Activated T-cell treated with anti-CD3 and anti-CD28 coated beads, Interleukin-2, amount 50 U/mL, for 1 hour (primary cell): ENCODE measurements around the gene CEP57.
A peak's percentile ranks its signal among the peaks of the same experiment; 100 is the strongest.

Experiments
- DNase-seq: peaks from one replicate; pipeline ENCODE4 v3.0.0-alpha.2; 2020

The CEP57 gene

DNA sequence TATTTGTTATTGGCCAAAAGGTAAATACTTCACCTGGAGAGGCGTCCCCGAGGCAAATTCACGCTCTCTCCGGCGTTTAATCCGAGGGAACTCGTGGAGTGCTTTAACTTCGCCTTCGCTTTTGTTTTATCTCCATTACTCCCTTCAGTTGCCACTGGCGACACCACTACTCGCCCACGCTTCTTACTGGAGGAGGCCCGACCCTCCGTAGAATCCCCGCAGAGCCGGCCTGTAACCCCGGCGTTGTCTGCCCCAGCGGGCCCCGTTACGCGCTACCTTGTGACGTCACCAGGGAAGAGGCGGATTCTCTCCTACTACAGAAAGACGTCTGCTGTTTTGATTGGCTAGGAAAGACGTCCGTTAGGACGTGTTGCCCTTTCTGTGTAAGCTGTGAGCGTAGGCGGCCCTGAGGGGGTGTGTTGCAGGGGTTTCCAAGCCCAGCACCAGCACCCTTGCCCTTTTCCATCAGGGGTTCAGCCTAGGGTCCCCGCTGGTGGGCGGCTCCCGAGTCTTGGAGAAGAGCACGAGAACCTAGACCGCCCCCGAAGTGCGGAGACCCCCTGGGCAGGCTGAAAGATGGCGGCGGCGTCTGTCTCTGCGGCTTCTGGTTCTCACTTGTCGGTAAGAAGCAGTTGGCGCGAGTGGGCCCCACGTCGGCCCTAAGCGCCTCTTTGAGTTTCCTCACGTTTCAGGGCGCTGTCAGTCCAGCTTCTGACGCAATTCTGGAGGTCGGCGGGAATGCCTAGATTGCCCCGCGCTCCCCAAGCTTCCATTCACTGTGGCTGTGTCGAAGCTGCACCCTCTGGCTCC, at the start of gene CEP57:
Gene CEP57, plus strand, starts transcription at position 376 of the 810 bp plus-strand sequence. Its CDS starts 201 bp downstream, at position 577.
- DNase-seq = peak; percentile 91

DNA sequence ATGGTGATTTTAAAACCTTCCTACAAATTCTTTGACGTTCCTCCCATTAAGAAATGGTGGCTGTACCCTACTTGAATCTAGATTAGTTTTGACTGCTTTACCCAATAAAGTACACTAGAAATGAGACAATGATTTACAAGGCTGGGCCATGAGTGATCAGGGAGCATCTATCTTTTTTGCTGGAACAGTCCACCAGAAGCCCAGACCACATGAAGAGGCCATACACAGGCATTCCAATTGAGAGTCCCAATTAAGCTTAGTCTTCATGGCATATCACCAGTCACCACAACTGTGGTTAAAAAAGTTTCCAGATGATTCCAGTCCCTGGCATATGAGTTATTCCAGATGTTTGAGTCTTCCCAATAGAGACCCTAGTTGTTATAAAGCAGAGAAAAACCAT, 40.2 kb upstream of the CEP57 start:
- no peak for DNase-seq

DNA sequence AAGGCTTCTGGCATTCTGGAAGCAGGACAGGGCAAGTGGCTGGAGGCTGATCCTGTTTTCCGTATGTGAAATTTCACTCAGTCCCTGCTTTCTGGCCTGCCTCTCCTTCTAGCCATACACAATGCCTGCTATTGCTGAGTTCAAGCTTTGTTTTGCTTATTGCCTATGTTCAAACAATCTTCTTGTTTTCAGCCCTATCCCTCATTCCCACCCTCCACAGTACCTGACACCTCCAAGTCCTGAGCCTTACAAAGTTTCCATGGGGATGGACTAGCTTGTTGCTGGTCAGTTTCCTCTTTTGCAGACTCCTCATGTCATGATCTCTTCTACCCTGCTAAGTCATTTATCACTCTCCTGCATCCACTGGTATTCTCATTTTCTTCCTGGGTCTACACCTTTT, 38.8 kb upstream of the CEP57 start:
- no peak for DNase-seq

DNA sequence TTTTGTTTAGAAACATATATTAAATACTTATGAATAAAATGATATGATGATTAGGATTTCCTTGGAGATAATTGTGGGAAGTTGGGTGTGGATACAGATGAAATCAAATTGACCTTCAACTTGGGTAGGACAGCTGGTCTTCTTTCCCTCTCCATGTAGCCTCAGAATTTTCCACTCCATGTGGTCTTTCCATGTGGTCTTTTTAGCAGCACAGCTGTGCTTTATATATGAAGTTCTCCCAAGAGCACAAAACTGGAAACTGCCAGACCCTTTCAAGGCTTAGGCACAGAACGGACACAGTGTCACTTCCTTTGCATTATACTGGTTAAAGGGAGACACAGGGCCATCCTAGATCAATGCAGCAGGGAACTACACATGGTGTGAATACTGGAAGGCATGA, 29.4 kb upstream of the CEP57 start:
- no peak for DNase-seq

DNA sequence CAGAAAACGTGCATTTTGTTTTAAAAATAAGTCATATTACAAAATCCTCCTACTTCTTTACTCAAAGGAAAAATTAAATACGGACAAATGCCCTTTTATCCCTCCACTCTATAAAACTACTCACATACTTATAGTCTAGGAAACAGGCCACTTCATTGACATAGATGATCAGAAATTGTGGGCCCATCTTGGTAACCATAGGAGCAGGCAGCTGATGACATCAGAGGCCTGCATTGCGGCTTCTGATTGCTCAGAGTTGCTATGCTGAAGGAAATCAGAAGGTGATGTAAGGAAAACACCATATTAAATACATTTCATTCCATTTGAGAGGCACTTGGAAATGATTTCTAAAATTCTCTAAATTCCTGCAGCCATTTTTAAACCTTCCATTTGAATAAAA, 27.8 kb upstream of the CEP57 start:
- DNase-seq = no peak

DNA sequence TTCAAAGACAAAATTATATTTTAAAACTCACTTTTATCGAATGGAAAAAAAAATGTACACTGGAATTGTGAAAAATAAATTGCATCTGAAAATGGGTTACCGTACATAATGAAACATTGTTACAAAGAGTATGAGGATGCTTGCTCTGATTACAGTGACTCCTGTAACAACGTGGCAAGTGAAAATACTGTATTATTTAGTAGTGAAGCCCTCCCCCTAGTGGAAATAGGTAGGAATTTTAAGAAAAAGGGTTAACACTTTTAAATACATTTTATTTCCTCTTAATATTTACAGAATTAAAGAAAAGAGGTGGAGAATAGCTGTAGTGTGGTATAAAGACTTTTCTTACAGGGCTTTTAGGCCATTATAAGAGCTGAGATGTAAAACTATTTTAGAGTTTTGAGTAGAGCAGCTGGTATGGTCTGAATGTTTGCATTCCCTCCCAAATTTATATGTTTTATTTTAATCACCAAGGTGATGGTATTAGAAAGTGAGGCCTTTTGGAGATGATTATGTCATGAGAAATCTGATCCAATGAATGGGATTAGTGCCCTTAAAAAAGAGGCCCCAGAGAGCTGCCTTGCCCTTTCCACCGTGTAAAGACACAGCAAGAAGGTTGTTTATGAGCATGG, 25.9 kb upstream of the CEP57 start:
- no peak for DNase-seq

DNA sequence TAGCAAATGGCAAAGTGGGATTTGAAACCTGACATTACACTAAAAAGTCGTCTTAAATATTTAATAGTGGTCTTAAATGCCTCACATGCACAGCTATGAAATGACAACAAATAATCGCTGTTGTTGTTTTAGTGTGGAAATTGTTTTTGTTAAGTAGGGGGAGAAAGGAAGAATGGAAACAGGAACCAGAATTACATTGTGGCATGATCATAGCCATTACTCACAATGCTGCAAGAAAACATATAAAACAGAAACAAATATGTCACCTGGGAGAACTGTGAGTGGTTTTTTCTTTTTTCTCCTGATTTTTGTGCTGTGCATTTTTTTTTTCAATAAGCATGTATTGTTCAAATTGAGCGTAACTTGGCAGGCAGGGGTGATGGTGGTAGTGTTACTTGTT, 23.6 kb upstream of the CEP57 start:
- no peak for DNase-seq

DNA sequence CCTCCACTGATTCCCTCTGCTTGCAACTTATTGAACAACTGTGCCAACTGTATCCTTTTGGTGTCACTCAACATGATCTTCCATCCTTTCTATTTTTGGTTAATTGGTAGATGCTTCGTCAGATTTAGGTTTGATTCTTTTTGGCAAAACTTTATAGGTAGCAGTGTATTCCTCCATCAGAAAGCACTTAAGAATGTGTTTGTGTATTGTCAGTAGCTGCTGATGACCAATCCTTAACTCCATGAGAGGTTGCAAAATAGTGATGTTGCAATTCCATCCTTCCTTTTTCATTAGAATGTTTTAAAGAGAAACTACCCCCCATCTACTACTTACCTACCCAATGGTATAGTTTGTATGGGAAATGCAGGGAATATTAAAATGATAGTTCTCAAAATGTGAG, 22.8 kb upstream of the CEP57 start:
- DNase-seq = no peak

DNA sequence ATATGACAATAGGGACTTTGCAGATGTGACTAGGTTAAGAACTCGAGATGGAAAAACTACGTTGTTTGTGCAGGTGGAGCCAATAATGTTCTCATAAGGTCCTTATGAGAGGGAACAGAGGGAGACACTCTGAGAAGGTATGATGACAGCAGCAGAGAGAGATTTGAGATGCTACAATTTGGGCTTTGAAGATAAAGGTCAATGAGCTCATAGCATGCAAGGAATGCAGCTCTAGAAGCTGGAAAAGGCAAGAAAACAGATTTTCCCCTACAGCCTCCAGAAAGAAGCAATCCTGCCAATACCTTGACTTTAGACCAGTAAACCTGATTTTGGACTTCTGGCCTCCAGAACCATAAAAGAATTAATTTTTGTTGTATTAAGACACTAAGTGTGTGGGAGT, 21.8 kb upstream of the CEP57 start:
- no peak for DNase-seq

DNA sequence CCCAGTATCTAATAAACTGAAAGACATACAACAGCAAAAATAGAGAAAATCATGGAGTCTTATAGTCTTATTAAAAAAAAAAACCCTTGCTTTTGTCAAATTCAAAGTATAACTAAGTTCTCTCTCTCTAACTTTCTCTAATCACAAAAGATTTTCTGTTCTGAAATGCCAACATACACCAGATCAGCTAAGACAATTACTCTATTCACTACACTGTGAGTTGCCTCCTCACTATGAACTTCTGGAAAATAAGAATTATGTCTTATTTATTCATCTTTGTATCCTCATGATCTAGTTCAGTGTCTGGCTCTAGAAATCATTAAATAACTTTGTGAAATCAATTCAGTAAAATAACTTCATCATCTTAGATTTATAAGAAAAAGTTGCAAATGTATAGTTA, 13.4 kb upstream of the CEP57 start:
- no peak for DNase-seq

DNA sequence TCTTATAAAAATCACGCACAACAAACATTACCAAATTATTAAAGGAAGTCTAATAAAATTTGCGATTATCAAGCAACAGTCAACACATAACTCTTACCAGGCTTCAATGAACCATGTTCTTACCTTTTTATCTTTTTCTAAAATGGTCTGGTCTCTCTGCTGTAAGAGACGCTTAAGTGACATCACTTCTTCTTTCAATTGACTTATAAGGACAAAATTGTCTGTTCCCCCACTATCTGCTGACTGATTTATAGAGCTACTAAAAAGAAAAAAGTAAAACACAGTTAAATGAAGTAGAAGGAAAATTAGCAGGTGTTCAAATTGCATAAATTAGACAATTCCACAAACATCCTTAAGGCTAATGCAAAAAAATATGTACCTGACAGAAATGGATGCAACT, 11.6 kb upstream of the CEP57 start:
- no peak for DNase-seq

DNA sequence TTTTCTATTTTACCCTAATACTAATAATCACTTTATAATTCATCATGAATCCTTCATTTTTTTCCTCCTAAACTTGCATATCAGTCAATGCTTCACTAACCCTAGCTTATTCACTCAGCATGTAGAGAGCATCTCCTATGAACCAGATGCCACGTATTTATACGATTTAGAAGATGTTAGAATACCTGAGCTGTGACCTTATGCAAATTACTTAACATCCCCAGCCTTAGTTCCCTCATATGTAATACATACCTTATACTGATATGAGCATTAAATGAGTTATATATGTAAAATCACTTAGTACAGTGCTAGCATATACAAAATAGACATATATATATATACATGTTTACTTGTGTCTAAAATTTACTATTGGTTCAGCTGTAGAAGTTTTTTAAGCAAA, 9.8 kb upstream of the CEP57 start:
- DNase-seq = no peak

DNA sequence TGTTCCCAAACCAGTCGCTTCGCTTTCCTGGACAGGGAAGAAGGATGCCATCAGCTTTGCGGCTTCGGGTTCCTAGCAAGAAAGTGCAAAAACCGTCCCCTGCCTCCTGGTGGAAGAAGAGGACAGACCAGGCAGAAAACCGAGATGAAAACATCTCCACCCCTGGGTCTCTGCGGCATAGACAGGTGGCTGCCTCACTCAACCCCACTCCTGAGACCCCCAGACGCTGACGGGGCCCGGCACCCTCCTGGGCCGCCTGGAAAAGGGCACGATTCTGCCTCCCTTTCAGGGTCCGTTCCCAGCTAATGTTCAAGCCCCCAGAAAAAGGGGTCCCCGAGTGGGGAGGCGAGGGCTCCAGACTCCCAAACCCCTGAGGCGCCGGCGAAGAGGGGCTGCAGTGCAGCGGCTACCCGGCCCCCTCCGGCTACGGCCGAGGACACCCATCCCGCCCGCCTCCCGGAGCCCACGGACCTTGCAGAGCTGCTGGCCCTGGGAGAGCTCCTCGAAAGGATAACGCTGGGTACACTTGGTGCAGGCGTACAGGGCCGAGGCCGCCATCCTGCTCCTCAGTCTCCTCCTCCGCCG, 1.3 kb upstream of the CEP57 start:
- DNase-seq = no peak

DNA sequence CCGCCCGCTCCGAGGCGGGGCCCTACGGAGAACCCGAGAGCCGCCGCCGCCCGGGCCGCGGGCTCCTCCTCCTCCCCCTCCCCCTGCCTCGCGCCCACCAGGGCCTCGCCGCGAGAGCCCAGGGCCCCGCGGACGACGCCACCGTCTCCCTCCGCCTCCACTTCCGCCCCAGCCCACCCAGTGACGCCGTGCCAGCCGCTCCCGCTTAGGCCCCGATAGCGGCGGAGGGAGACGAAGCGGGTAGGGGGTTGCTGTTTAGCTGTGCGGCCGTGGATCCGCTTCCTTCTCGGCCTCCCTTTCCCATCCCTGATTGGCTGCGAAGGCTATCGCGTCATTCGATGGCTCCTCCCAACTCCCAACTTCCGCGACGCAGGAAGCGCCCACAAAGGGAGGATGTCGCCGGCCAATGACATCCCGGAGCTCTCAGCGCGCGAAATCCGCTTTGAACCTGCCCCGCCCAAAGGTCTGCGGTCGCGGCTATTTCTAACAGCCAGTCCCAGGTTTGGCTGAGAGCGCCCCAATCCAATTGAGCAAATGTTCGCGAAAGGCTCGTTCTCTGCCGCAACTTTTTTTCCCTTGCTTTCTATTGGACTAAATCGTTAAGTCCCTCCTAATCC, 684 bp upstream of the CEP57 start, which contains the start of gene FAM76B:
Gene FAM76B, minus strand, starts transcription at position 277 of the 617 bp plus-strand sequence. CDS start 304 bp downstream, outside the sequence.
- DNase-seq = peak; percentile 97

DNA sequence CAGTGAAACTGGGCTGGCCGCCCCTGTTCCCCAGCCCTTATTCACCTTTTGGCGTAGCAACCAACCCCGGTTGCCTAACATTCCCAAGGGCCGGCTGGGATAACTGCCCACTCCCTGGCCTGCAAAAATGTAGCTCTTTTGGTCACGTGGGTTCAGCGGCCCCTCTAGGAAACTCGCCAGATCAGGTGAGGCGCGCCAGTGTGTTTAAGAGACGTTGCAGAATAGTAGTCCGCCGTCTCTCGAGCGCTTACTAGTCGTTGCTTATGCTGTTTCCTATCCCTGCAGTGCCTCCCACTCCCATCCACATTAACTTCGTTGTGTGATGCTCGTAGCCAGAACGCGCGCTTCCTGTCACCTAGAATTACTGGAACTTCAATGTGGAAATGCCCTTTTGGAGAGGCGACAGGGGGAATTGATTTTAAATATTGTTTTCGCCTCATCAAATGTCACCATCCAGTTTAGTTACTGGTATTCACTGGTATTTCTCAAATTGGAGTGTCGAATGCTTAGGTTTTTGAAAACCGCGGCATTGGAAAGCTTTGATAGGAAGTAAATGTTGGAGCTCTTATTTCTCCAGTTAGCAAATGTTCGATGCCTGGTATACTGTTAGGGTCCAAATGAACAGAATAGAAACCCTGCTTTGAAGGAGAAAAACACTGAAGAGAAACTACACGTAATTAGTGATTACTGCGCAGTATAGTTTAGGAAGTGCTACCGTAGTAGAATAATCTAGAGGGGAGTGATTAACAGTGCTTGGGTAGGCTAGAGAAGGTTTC, 823 bp downstream of the CEP57 start:
- no peak for DNase-seq

DNA sequence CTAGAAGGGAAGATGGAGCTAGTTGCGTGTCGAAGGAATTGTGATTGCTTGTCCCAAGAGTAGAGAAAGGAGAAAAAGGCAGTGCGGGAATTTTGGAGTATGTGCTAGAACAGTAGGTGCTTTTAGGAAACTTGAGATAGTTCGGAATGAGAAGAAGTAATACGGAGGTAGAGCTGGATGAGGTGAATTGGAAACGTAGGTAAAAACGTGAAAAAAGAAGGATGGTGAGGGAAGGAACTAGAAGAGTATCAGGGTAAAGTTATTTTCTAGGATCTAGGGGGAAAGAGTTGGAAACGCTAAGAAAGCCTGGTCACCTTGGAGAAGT, 1.4 kb downstream of the CEP57 start:
- DNase-seq = no peak

DNA sequence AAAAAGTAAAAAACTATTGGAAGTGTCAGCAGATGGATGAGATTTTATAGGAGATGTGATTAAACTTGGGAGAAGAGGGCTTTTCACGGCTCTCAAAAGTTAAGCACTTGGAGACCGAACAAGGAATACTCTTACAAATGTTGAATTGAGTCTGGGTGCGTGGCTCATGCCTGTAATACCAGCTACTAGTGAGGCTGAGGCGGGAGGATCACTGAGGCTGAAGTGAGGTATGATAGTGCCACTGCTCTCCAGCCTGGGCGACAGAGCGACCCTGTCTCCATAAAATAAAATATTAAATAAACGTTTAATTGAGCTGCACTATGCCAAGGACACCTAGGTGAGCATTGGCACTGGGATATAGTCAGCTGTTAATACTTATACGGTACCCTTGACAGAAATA, 1.9 kb downstream of the CEP57 start:
- DNase-seq = no peak

DNA sequence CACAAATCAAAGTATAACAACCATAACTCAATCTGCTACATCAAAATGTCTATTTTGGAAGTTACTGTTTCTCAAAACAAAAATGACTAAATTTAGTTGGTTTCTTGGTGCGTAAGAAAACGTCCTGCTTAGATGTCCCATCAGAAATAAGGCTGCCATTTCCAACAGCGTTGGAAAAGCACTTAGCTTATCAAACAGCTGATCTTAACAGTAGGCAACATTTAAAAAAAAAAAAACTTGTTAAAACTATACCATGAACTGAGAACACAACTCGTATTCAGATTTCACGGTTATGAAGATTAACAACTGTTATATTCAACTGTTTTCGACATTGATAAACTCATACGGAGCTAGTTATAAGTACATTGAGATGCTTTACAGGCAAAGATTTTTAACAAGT, 2.4 kb downstream of the CEP57 start:
- DNase-seq = no peak

DNA sequence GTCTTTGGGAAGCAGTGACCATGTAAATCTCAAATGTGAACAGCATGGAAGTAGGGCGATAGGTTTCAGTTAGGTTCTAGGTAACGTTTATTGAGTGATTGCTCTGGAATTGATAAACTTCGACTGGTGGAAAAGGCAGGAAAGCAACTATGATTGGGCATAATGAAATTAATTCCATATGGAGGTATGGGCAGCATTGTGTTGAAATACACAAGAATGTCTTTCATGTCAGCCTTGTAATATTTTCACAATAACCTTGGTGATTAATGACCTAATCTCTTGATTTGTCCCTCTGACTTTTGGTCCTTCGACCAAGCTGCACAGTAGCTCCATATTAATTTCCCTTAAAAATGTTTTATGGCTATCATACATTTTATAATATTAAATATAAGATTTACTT, 2.8 kb downstream of the CEP57 start:
- DNase-seq = no peak

DNA sequence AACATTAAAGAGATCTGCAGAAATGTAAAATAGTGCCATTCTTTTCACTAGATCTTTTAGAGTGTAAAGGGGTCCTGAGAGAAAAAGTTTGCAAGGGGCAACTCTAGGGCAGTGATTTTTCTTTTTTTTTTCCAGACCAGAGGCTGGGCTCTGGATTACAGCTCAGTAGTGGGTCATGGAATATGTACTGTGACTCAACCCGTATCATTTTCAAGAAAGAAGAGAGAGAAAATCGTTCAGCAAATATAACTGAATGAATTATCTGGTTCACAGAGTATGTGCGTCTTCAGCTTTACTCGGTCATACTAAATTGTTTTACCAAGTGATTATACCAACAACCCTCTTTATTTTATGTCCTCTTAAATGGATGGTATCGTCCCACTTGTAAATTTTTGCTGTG, 3.8 kb downstream of the CEP57 start:
- DNase-seq = no peak

DNA sequence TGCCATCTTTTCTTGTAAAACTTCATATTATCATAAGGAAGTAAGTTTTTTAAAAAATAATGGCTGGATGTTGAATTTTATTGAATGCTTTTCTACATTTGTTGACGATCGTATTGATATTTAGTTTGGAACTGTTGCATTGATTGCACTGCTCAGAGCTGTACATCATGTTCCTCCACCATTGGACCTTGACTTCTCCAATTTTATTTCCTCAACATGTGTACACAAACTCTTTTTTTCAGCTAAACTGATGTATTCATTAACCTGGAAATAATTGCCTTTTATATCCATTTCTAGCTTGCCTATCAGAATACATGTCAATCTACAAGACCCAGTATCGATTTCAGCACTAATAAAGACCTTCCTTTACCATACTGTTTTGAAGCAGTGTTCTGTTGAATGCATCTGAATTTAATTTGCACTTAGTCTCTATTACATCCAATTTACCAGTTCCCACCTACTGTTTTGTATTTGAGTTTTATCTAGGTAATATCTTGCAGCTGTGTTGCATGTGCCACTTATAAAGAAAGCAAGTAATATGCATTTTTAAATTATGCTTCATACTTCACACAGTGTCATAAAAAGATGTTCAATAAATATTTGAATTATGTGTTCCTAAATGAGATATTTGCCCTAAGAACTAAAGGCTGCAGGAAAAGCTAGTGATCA, 5.5 kb downstream of the CEP57 start:
- no peak for DNase-seq

DNA sequence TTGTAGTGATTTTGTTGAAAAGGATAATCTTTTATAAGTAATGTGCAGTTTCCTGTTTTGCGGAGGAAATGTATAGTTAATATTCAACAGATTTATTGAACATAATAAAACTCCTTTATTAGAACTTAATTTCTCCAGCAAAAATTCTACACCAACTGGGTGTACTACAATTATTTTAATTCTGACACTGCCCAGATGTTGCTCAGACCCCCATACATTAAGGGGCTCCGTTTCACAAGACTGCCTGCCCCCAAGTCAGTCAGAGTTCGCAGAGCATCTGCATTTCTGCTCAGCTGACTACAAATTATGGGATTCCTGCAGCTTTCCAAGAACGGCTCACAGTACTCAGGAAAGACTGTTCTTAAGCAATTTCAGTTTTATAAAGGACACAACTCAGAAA, 6.2 kb downstream of the CEP57 start:
- DNase-seq = no peak

DNA sequence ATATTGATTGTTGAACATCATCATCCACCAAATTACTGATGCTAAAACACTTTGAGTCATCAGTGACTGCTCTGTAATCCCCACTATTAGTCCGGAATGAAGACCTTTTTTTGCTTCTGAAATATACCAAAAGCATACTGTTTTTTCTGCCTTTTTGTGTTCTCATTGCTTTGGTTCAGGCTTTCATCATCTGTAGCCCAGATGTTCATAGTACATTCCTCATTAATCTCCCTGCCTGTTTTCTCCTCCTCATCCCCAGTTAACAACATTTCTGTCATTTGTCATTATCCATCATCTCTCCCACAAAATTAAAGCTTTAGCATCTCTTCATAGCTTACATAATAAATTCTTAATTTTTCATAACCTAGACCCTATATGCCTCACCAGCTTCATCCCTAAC, 9.2 kb downstream of the CEP57 start:
- DNase-seq = no peak
